ENCODE measurements around the gene XDH. TPM values are rescaled to one million over a fixed set of nuclear protein-coding genes. Genes with fewer than 3 reads are reported as not detected.

Gene XDH
- 0.33 and 0.50 TPM in 2 replicates for polyA plus RNA-seq (2012; rRNA removed)
- 0.34 and 0.40 TPM in 2 replicates for polyA plus RNA-seq (2012; cell fraction: cytosol; rRNA removed)
- 0.69 and 0.86 TPM in 2 replicates for polyA plus RNA-seq (2012; cell fraction: nucleus; rRNA removed)

DNA sequence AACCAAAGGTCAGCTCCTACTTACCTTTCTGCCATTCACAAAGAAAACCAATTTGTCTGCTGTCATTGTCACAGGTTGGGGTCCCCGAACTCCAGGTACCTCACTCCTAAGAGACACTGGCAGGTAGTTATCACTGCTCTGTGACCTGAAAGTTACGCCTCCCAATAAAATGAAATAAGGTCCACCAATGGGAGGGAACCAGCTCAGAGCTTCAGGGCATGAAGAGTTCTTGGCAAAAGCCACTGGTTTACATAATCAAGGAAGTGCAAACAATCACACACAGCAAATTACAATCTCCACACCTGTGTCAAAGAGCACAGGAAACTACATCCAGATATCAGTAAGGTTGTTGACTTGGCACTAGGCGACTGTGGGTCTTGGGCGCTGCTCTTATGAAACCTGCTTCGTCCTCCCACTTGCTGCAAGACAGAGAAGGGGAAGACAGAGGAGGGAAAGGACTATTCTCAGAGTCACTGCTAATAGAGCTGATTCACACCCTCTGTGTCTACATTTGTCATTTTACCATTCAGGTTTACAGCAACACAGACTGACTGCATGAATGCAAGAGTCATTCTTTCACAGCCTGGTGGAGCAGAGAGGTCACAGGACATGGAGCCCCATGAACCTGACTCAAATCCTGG is at the start of gene XDH:
XDH (minus strand) TSS at position 142 of the 641 bp plus-strand sequence; CDS start at position 66, 76 bp downstream.
- DNase-seq, result no peak
- Histone ChIP-seq H3K79me2 (ENCODE audit: insufficient read depth) (no peaks in the 10 kb centered on the region), H3K4me2 (no peak within 1 kb of the TSS), H3K36me3 (replicated peaks in 1 of 2; ENCODE audit: control insufficient read depth in 1 of 2, insufficient read depth in 2 of 2, low read length in 1 of 2) (no peaks in the 10 kb centered on the region), H3F3A (replicated peaks; ENCODE audit: insufficient read depth) (no peaks in the 10 kb centered on the region), H4K20me1 (ENCODE audit: insufficient read depth) (no peaks in the 10 kb centered on the region), H3K4me1 (ENCODE audit: control insufficient read depth in 1 of 2, insufficient read depth in 2 of 2, low read depth in 1 of 2, low read length in 1 of 2) (peaks cover 0 to 3% of the 10 kb centered on the region in 2 experiments; a peak in 1 of 4 replicates), H3K27ac (ENCODE audit: low read depth in 2 of 2, low read length in 1 of 2) (no peak within 1 kb of the TSS), H3K9me2 (no peaks in the 10 kb centered on the region), H3K4me3 (ENCODE audit: low read depth in 2 of 2, low read length in 1 of 2) (no peak within 1 kb of the TSS), H2AFZ (ENCODE audit: low read depth) (no peak within 1 kb of the TSS), H3K9me3 (peaks cover 9% of the 10 kb centered on the region), H3K27me3 (ENCODE audit: insufficient read depth) (no peaks in the 10 kb centered on the region), H3K9ac (no peak within 1 kb of the TSS)
- POLR2A ChIA-PET, result no interaction called here
- CTCF ChIA-PET, result interaction anchor here (1.1 to 2.0 kb wide), 2 partner anchors 15 to 315 kb away, joined by 3 to 6 read pairs; no protein-coding TSS in a partner anchor
- TF ChIP-seq CHD2 (IDR thresholded peaks at IDR 0.05; ENCODE audit: low read length, partially characterized antibody) (no peak), NRF1 (IDR thresholded peaks at IDR 0.05; ENCODE audit: low read depth, low read length) (no peak), MAX (IDR thresholded peaks at IDR 0.05; ENCODE audit: low read depth) (no peak), FOXJ3 (CRISPR knock-in tag; IDR thresholded peaks at IDR 0.05) (no peak), RFX5 (IDR thresholded peaks at IDR 0.05; ENCODE audit: low read length) (no peak), RAD21 (IDR thresholded peaks at IDR 0.05; ENCODE audit: low read length) (no peak)
- TF ChIP-seq, protein P1, sequence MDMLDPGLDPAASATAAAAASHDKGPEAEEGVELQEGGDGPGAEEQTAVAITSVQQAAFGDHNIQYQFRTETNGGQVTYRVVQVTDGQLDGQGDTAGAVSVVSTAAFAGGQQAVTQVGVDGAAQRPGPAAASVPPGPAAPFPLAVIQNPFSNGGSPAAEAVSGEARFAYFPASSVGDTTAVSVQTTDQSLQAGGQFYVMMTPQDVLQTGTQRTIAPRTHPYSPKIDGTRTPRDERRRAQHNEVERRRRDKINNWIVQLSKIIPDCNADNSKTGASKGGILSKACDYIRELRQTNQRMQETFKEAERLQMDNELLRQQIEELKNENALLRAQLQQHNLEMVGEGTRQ (IDR thresholded peaks at IDR 0.05; ENCODE audit: borderline replicate concordance, low read depth, low read length), result no peak
- 72% methylated on average over 5 of the region's 5 CpGs for WGBS (ENCODE audit: low lambda C conversion rate)

GRCh38 chr2:31457651-31458050 is 43.1 kb upstream of the XDH start:
- Histone ChIP-seq H3K36me3 (replicated peaks in 1 of 2; ENCODE audit: control insufficient read depth in 1 of 2, insufficient read depth in 2 of 2, low read length in 1 of 2) (no peaks in the 10 kb centered on the region), H3K27me3 (ENCODE audit: insufficient read depth) (no peaks in the 10 kb centered on the region), H4K20me1 (ENCODE audit: insufficient read depth) (no peaks in the 10 kb centered on the region), H3K9me3 (peaks cover 19% of the 10 kb centered on the region; the same call in 1 of the 2 replicates), H3K4me1 (ENCODE audit: control insufficient read depth in 1 of 2, insufficient read depth in 2 of 2, low read depth in 1 of 2, low read length in 1 of 2) (no peaks in the 10 kb centered on the region), H3K9ac (no peak overlapping the region), H3K4me2 (no peak overlapping the region), H3K79me2 (ENCODE audit: insufficient read depth) (no peaks in the 10 kb centered on the region), H3F3A (replicated peaks; ENCODE audit: insufficient read depth) (no peaks in the 10 kb centered on the region), H3K4me3 (ENCODE audit: low read depth in 2 of 2, low read length in 1 of 2) (no peak overlapping the region), H3K27ac (ENCODE audit: low read depth in 2 of 2, low read length in 1 of 2) (no peak overlapping the region), H2AFZ (ENCODE audit: low read depth) (no peak overlapping the region), H3K9me2 (no peaks in the 10 kb centered on the region)
- POLR2A ChIA-PET, result no interaction called here
- TF ChIP-seq IRF3 (IDR thresholded peaks at IDR 0.05; ENCODE audit: low read depth, low read length), result no peak
- TF ChIP-seq CHD2 (IDR thresholded peaks at IDR 0.05; ENCODE audit: low read length, partially characterized antibody), result no peak
- no peak for TF ChIP-seq PBX3 (IDR thresholded peaks at IDR 0.05)
- no peak for TF ChIP-seq RFX5 (IDR thresholded peaks at IDR 0.05; ENCODE audit: low read length)
- no peak for TF ChIP-seq FOSL2 (IDR thresholded peaks at IDR 0.05; ENCODE audit: borderline replicate concordance, low read depth)
- DNase-seq, result no peak
- WGBS (ENCODE audit: low lambda C conversion rate), result 2% methylated on average over 4 of the region's 4 CpGs
- CTCF ChIA-PET, result no interaction called here

All from SK-N-SH (cell line).